Measurements from ENCODE around the gene NUDT7.

Gene NUDT7

DNA sequence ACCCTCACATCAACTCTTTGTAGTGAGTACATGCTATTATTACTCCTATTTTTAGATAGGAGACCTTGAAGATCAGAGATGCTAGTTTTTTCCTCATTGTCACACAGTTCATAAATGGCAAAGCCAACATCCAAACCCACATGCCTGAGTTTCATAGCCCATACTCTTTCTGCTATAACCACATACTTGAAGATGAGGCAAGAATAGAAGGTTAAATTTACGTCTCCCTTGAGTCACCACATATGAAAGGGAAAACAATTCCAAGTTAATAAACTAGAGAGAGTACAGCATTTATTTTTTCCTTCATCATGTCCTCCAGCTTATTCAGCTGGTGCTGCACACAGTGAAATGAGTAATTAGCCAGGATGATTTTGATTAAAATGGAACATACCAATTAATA lies 23.7 kb downstream of the NUDT7 start:
- no peaks in the 10 kb centered on the region for H3K9me3 ChIP-seq (ENCODE audit: insufficient read depth, low read depth, low read length)
- peak in 1 of 2 donors; percentile 28 for DNase-seq
- H3K79me2 ChIP-seq (ENCODE audit: control insufficient read depth, insufficient read depth, low read length, poor library complexity) = no peaks in the 10 kb centered on the region
- H3K4me3 ChIP-seq (ENCODE audit: low read depth, low read length) = no peak overlapping the region
- no peak overlapping the region for H4K8ac ChIP-seq (ENCODE audit: low read depth, low read length)
- no peak overlapping the region for H3K27ac ChIP-seq (ENCODE audit: low read depth, low read length)
- H3K9ac ChIP-seq (ENCODE audit: low read length) = no peak overlapping the region
- H3K36me3 ChIP-seq (ENCODE audit: control insufficient read depth in 1 of 2, insufficient read depth in 2 of 2, low read length in 2 of 2) = no peaks in the 10 kb centered on the region
- no peak overlapping the region for H3K23ac ChIP-seq (ENCODE audit: low read length)
- no peak overlapping the region for H2BK12ac ChIP-seq (ENCODE audit: low read length)
- no peak overlapping the region for H3K4me2 ChIP-seq (ENCODE audit: low read length)
- H4K12ac ChIP-seq (ENCODE audit: low read depth, low read length) = no peak overlapping the region
- H4K91ac ChIP-seq (ENCODE audit: low read depth, low read length) = no peak overlapping the region
- no peaks in the 10 kb centered on the region for H3K27me3 ChIP-seq (ENCODE audit: insufficient read depth, low read length)
- H3K18ac ChIP-seq (ENCODE audit: low read length) = no peak overlapping the region
- H2BK5ac ChIP-seq (ENCODE audit: low read depth, low read length, poor library complexity) = no peak overlapping the region
- no peak overlapping the region for H2AK5ac ChIP-seq (ENCODE audit: low read length)
- H2BK120ac ChIP-seq (ENCODE audit: insufficient read depth, low read length, poor library complexity) = no peak overlapping the region
- H3K79me1 ChIP-seq (ENCODE audit: low read length) = no peaks in the 10 kb centered on the region
- no peak overlapping the region for H3K14ac ChIP-seq (ENCODE audit: low read length)
- WGBS (ENCODE audit: extremely low coverage, insufficient coverage, insufficient read length) = no CpG with 5 or more reads among the region's 1 CpG
- no peak overlapping the region for H2AFZ ChIP-seq (ENCODE audit: insufficient read depth, low read length, poor library complexity)
- no peaks in the 10 kb centered on the region for H3K4me1 ChIP-seq (ENCODE audit: control insufficient read depth in 1 of 2, insufficient read depth in 2 of 2, low read length in 2 of 2)
- no peak overlapping the region for H3K4ac ChIP-seq (ENCODE audit: low read depth, low read length)

DNA sequence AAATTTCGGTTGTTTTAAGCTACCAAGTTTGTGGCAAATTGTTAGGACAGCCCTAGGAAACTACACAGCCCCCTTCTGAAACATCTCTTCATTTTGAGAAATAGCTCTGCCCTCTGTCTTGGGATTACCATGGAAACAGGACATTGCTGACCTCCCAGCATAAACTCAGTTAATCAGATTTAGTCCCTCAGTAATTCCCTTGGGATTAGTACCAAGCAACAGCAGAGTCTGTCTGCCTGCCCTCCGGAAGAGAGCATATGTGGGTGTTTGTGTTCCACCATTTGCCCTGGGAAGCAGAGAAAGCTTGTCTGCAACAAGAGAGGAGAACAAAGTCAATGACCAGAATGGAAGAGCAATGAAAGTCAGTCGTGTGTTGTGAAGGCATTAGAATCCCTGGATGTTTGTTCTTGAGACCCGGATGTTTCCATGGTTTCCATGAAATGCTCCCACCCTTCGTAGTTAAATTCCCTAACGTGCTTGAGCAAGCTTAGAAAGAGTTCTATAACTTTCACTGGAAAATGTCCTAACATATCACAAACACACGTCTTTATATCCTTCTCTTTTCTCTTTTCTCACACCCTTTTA lies 26.2 kb downstream of the NUDT7 start:
- Histone ChIP-seq H3K27me3 (ENCODE audit: insufficient read depth, low read length) (no peaks in the 10 kb centered on the region), H2BK5ac (ENCODE audit: low read depth, low read length, poor library complexity) (no peak overlapping the region), H3K4me1 (ENCODE audit: control insufficient read depth in 1 of 2, insufficient read depth in 2 of 2, low read length in 2 of 2) (no peaks in the 10 kb centered on the region), H3K14ac (ENCODE audit: low read length) (no peak overlapping the region), H2BK12ac (ENCODE audit: low read length) (no peak overlapping the region), H4K12ac (ENCODE audit: low read depth, low read length) (no peak overlapping the region), H3K79me1 (ENCODE audit: low read length) (no peaks in the 10 kb centered on the region), H3K9me3 (ENCODE audit: insufficient read depth, low read depth, low read length) (no peaks in the 10 kb centered on the region), H2AK5ac (ENCODE audit: low read length) (no peak overlapping the region), H3K9ac (ENCODE audit: low read length) (no peak overlapping the region), H3K79me2 (ENCODE audit: control insufficient read depth, insufficient read depth, low read length, poor library complexity) (no peaks in the 10 kb centered on the region), H2AFZ (ENCODE audit: insufficient read depth, low read length, poor library complexity) (no peak overlapping the region), H4K8ac (ENCODE audit: low read depth, low read length) (no peak overlapping the region), H3K4me3 (ENCODE audit: low read depth, low read length) (no peak overlapping the region), H3K36me3 (ENCODE audit: control insufficient read depth in 1 of 2, insufficient read depth in 2 of 2, low read length in 2 of 2) (no peaks in the 10 kb centered on the region), H2BK120ac (ENCODE audit: insufficient read depth, low read length, poor library complexity) (no peak overlapping the region), H4K91ac (ENCODE audit: low read depth, low read length) (no peak overlapping the region), H3K4ac (ENCODE audit: low read depth, low read length) (no peak overlapping the region), H3K23ac (ENCODE audit: low read length) (no peak overlapping the region), H3K18ac (ENCODE audit: low read length) (no peak overlapping the region), H3K27ac (ENCODE audit: low read depth, low read length) (no peak overlapping the region), H3K4me2 (ENCODE audit: low read length) (no peak overlapping the region)
- 100% methylated on average over 1 of the region's 7 CpGs for WGBS (ENCODE audit: extremely low coverage, insufficient coverage, insufficient read length)
- DNase-seq = no peak

DNA sequence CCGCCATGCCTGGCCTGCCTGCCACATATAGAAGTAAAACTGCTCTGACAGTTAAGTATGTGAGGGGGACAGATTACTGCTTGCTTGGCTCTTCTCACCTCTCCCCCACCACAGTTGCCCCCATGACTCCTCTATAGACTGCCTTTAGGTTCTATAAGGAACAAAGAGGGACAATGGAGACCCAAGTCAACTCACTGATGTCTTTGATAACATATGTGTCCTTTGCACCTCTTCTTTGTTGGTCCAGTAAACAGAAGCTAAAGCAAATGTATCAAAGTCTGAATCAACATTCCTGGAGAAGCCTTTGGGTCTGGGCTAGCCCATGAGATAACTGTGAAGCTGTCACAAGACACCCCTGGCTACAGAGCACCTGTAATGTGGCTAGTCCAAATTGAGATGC lies 27.1 kb downstream of the NUDT7 start:
- DNase-seq = no peak
- no peak overlapping the region for H4K8ac ChIP-seq (ENCODE audit: low read depth, low read length)
- no peak overlapping the region for H2BK12ac ChIP-seq (ENCODE audit: low read length)
- H2BK120ac ChIP-seq (ENCODE audit: insufficient read depth, low read length, poor library complexity) = no peak overlapping the region
- H3K9me3 ChIP-seq (ENCODE audit: insufficient read depth, low read depth, low read length) = no peaks in the 10 kb centered on the region
- no peaks in the 10 kb centered on the region for H3K4me1 ChIP-seq (ENCODE audit: control insufficient read depth in 1 of 2, insufficient read depth in 2 of 2, low read length in 2 of 2)
- H3K27me3 ChIP-seq (ENCODE audit: insufficient read depth, low read length) = no peaks in the 10 kb centered on the region
- H3K79me2 ChIP-seq (ENCODE audit: control insufficient read depth, insufficient read depth, low read length, poor library complexity) = no peaks in the 10 kb centered on the region
- H3K23ac ChIP-seq (ENCODE audit: low read length) = no peak overlapping the region
- no peak overlapping the region for H3K14ac ChIP-seq (ENCODE audit: low read length)
- H2AK5ac ChIP-seq (ENCODE audit: low read length) = no peak overlapping the region
- H3K4me3 ChIP-seq (ENCODE audit: low read depth, low read length) = no peak overlapping the region
- no peak overlapping the region for H3K27ac ChIP-seq (ENCODE audit: low read depth, low read length)
- H3K18ac ChIP-seq (ENCODE audit: low read length) = no peak overlapping the region
- H4K91ac ChIP-seq (ENCODE audit: low read depth, low read length) = no peak overlapping the region
- H3K36me3 ChIP-seq (ENCODE audit: control insufficient read depth in 1 of 2, insufficient read depth in 2 of 2, low read length in 2 of 2) = no peaks in the 10 kb centered on the region
- H3K4me2 ChIP-seq (ENCODE audit: low read length) = no peak overlapping the region
- H3K79me1 ChIP-seq (ENCODE audit: low read length) = no peaks in the 10 kb centered on the region
- H3K9ac ChIP-seq (ENCODE audit: low read length) = no peak overlapping the region
- no peak overlapping the region for H4K12ac ChIP-seq (ENCODE audit: low read depth, low read length)
- no CpG with 5 or more reads among the region's 1 CpG for WGBS (ENCODE audit: extremely low coverage, insufficient coverage, insufficient read length)
- no peak overlapping the region for H2AFZ ChIP-seq (ENCODE audit: insufficient read depth, low read length, poor library complexity)
- no peak overlapping the region for H3K4ac ChIP-seq (ENCODE audit: low read depth, low read length)
- H2BK5ac ChIP-seq (ENCODE audit: low read depth, low read length, poor library complexity) = no peak overlapping the region

DNA sequence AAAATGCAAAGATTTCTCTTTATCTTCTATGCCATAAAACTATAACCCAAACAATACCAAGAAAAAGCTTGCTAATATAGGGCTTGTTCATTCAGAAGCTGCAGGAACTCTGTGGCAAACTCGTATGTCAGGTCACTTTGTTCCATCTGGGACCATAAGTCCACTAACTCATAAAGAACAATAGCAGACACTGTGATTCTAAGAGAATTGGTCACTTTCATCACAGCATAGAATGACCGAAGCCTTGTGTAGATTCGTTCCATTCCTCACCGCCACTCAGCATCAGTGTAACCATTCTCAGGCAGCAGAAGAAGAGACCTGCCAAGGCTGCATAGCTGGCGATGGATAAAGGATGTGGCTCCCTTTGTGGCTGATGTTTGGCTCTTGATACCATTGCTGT lies 35.7 kb downstream of the NUDT7 start:
- no CpG with 5 or more reads among the region's 5 CpGs for WGBS (ENCODE audit: extremely low coverage, insufficient coverage, insufficient read length)
- no peak overlapping the region for H4K91ac ChIP-seq (ENCODE audit: low read depth, low read length)
- no peak overlapping the region for H2BK120ac ChIP-seq (ENCODE audit: insufficient read depth, low read length, poor library complexity)
- H3K4ac ChIP-seq (ENCODE audit: low read depth, low read length) = no peak overlapping the region
- H3K4me1 ChIP-seq (ENCODE audit: control insufficient read depth in 1 of 2, insufficient read depth in 2 of 2, low read length in 2 of 2) = peaks cover 5% of the 10 kb centered on the region in 2 experiments
- DNase-seq = no peak
- H4K8ac ChIP-seq (ENCODE audit: low read depth, low read length) = no peak overlapping the region
- no peak overlapping the region for H3K27ac ChIP-seq (ENCODE audit: low read depth, low read length)
- no peak overlapping the region for H3K23ac ChIP-seq (ENCODE audit: low read length)
- no peaks in the 10 kb centered on the region for H3K36me3 ChIP-seq (ENCODE audit: control insufficient read depth in 1 of 2, insufficient read depth in 2 of 2, low read length in 2 of 2)
- H3K9me3 ChIP-seq (ENCODE audit: insufficient read depth, low read depth, low read length) = no peaks in the 10 kb centered on the region
- H3K9ac ChIP-seq (ENCODE audit: low read length) = no peak overlapping the region
- no peak overlapping the region for H3K18ac ChIP-seq (ENCODE audit: low read length)
- H3K4me3 ChIP-seq (ENCODE audit: low read depth, low read length) = no peak overlapping the region
- H2AK5ac ChIP-seq (ENCODE audit: low read length) = no peak overlapping the region
- H3K79me2 ChIP-seq (ENCODE audit: control insufficient read depth, insufficient read depth, low read length, poor library complexity) = no peaks in the 10 kb centered on the region
- no peak overlapping the region for H2BK12ac ChIP-seq (ENCODE audit: low read length)
- H3K4me2 ChIP-seq (ENCODE audit: low read length) = no peak overlapping the region
- H3K79me1 ChIP-seq (ENCODE audit: low read length) = peaks cover 7% of the 10 kb centered on the region
- H2AFZ ChIP-seq (ENCODE audit: insufficient read depth, low read length, poor library complexity) = no peak overlapping the region
- no peak overlapping the region for H3K14ac ChIP-seq (ENCODE audit: low read length)
- H2BK5ac ChIP-seq (ENCODE audit: low read depth, low read length, poor library complexity) = no peak overlapping the region
- no peak overlapping the region for H4K12ac ChIP-seq (ENCODE audit: low read depth, low read length)
- no peaks in the 10 kb centered on the region for H3K27me3 ChIP-seq (ENCODE audit: insufficient read depth, low read length)

All from trophoblast cell (in vitro differentiated cells and primary cell).